Left lung (tissue), 10 donors: ENCODE measurements around the gene TSPAN9. TPM values are rescaled to one million over a fixed set of nuclear protein-coding genes. Genes with fewer than 3 reads are reported as not detected.

Experiments used
- ATAC-seq: fragments of 200-7000 bp; cut with Tn5 transposase; one replicate; pipeline ENCODE4 v1.9.1; 2020; ENCODE audit warnings: moderate library complexity
- DNase-seq, 4 donors: peaks; one replicate each; pipeline ENCODE4 v3.0.0-alpha.2; 2013 to 2020
- H3K27ac ChIP-seq, 2 donors: fragments of 200-600 bp; sonication (generic) in 1 of 2; one replicate each; pipeline versions ENCODE4 v1.5.0 to v1.8.0; 2020 to 2021
- H3K27me3 ChIP-seq, 2 donors: fragments of 200-600 bp; sonication (generic) in 1 of 2; one replicate each; pipeline versions ENCODE4 v1.5.0 to v1.8.0; 2020 to 2021
- H3K36me3 ChIP-seq, 2 donors: fragments of 200-600 bp; sonication (generic) in 1 of 2; one replicate each; pipeline versions ENCODE4 v1.5.0 to v1.8.0; 2020 to 2021
- H3K4me1 ChIP-seq, 2 donors: fragments of 200-600 bp; one replicate each; pipeline ENCODE4 v1.8.0; 2021
- H3K4me3 ChIP-seq, 2 donors: fragments of 200-600 bp; sonication (generic) in 1 of 2; one replicate each; pipeline versions ENCODE4 v1.5.0 to v1.8.0; 2020 to 2021; ENCODE audit warnings: mild to moderate bottlenecking in 1 of 2
- H3K9me3 ChIP-seq, 2 donors: fragments of 200-600 bp; sonication (generic) in 1 of 2; one replicate each; pipeline versions ENCODE4 v1.5.0 to v1.8.0; 2020 to 2021
- intact Hi-C, 2 donors: fragments of 100-400 bp; cut with DNase I; formaldehyde crosslinking; loops; one replicate each; pipeline versions ENCODE4 v1.11.2 to v1.14.2; 2022
- polyA plus RNA-seq, 6 donors: library from polyadenylated mRNA; unstranded; fragments of 120-200 nt; gene quantifications; one replicate each; pipeline ENCODE4 v1.2.1, GENCODE V29; 2013; ENCODE audit not compliant: insufficient read length in 6 of 6
- total RNA-seq, 2 donors: library from RNA; stranded (reverse); fragmentation: NEBNext Ultra II Directional; extraction: Animal tissue kit (Norgen Biotek cat#: 25700); gene quantifications; one replicate each; pipeline ENCODE4 v1.2.1, GENCODE V29; 2021
- TF ChIP-seq, protein P1 (sequence below), 2 donors: fragments of 200-600 bp; sonication (generic) in 1 of 2; IDR thresholded peaks; one replicate each; pipeline versions ENCODE4 v1.5.0 to v1.8.0; 2021; ENCODE audit warnings: antibody characterized with exemption in 2 of 2
- donor health status: DM: no; HTN: yes; CAD: no.
- donor health status: DM: no; HTN: no; CAD: no.

Gene TSPAN9
- total and polyA plus RNA-seq, 8 donors = 35.6 to 98.6 (median 81.3) TPM

DNA sequence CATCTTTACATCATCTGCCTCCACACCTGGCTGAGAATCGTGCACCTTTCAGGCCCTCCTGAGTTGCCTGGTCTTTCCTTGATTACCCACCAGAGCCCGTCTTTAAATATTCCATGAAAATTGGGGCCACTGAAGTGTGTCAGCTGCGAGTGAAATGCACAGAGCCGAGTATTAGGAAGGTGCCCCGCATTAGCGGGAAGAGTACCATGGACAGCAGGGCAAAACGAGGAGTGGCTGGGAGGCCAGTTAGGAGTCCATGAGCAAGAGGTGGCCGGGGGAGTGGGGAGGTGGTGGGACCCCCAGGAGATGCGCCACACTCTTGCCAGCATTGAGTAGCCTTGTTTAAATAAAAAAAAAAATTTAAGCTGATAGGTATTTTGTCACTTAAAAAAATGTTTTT lies 99.6 kb downstream of the TSPAN9 start:
- no peak for DNase-seq
- Histone ChIP-seq H3K9me3 (no peaks in the 10 kb centered on the region), H3K36me3 (no peaks in the 10 kb centered on the region), H3K4me1 (no peaks in the 10 kb centered on the region), H3K4me3 (no peak overlapping the region), H3K27me3 (no peaks in the 10 kb centered on the region), H3K27ac (no peak overlapping the region)
- TF ChIP-seq, protein P1, sequence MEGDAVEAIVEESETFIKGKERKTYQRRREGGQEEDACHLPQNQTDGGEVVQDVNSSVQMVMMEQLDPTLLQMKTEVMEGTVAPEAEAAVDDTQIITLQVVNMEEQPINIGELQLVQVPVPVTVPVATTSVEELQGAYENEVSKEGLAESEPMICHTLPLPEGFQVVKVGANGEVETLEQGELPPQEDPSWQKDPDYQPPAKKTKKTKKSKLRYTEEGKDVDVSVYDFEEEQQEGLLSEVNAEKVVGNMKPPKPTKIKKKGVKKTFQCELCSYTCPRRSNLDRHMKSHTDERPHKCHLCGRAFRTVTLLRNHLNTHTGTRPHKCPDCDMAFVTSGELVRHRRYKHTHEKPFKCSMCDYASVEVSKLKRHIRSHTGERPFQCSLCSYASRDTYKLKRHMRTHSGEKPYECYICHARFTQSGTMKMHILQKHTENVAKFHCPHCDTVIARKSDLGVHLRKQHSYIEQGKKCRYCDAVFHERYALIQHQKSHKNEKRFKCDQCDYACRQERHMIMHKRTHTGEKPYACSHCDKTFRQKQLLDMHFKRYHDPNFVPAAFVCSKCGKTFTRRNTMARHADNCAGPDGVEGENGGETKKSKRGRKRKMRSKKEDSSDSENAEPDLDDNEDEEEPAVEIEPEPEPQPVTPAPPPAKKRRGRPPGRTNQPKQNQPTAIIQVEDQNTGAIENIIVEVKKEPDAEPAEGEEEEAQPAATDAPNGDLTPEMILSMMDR (IDR thresholded peaks at IDR 0.05) = no peak
- intact Hi-C loops = no loop called here
- no peak for ATAC-seq

DNA sequence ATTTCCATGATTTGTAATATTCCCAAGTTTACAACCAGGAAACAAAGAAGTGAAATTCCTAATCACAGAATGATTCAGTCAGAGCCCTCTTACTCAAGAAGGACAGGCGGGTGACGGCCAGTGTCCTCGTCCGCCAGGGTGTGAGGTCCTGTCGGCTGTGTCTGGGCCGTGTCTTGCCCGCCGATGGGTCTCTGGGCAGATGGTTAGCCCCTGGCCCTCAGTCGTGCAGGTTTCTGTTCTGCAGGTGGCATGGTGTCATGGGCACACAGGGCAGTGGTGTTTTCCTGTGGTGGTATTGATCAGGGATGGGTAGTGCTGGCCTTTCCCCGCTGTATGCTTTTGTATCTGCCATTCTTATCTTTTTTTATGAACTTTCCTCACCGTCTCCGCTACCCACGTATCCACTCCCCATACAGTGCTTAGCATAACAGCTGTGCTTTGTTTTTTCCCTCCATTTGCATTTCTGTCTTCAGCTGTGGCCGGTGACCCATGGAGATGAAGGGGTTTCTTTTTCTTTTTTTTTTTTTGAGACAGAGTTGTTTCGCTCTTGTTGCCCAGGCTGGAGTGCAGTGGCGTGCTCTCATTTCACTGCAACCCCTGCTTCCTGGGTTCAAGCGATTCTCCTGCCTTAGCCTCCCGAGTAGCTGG lies 100.7 kb downstream of the TSPAN9 start:
- intact Hi-C loops = no loop called here
- Histone ChIP-seq H3K4me1 (no peaks in the 10 kb centered on the region), H3K27me3 (no peaks in the 10 kb centered on the region), H3K27ac (no peak overlapping the region), H3K4me3 (no peak overlapping the region), H3K36me3 (no peaks in the 10 kb centered on the region), H3K9me3 (no peaks in the 10 kb centered on the region)
- ATAC-seq = no peak
- TF ChIP-seq, protein P1 (IDR thresholded peaks at IDR 0.05) = no peak
- DNase-seq = no peak

DNA sequence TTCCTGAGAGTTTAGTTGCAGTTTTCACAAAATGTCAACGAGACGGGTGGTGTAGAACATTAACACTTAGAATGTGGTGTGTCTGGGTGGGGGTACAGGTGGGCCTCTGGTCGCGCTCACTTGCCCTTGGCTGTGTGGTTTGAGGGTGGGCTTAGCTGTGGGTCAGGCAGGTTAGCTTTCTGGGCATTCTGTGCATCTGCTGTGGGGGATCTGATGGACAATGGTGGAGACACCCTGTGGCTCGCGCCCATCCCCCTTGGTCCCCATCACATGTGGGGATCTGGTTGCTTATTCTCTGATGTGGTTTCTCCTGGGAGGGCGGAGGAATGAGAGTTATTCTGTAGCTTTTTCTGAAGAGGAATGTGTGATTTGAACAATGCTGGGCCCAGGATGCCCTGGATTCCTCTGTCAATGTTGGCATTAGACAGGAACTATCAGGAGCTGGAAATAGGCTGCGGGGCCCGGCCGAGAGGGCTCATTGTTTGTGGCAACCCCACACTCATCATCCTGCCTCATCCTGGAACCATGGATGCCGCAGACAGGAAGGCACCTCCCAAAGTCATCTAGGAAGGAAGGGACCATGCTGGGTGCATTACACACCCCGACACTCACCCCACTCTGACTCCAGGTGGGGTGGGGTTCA lies 101.6 kb downstream of the TSPAN9 start:
- intact Hi-C loops = no loop called here
- Histone ChIP-seq H3K27ac (no peak overlapping the region), H3K4me3 (no peak overlapping the region), H3K4me1 (no peaks in the 10 kb centered on the region), H3K36me3 (no peaks in the 10 kb centered on the region), H3K27me3 (no peaks in the 10 kb centered on the region), H3K9me3 (no peaks in the 10 kb centered on the region)
- TF ChIP-seq, protein P1 (IDR thresholded peaks at IDR 0.05) = no peak
- ATAC-seq (no peak), DNase-seq (no peak)

DNA sequence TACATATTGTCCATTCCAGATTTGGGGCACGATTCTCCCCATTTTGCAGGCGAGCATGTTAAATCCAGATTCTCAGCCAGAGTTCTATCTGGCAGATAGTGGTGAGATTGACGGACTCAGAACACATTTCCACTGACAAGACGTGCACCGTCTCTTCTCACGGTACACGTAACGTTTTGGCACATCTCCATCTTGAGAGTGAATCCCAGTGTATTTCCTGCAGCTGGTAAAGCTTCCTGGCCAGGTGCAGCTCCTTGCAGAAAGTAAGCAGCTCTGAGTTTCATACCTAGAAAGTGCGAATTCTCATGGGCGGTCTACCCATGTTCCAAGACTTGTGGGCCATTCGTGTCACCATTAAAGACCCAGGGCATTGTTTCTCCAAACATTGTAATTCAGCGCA lies 102.6 kb downstream of the TSPAN9 start:
- no peak overlapping the region for H3K27ac ChIP-seq
- no peaks in the 10 kb centered on the region for H3K9me3 ChIP-seq
- no peaks in the 10 kb centered on the region for H3K4me1 ChIP-seq
- H3K4me3 ChIP-seq = no peak overlapping the region
- H3K27me3 ChIP-seq = no peaks in the 10 kb centered on the region
- no peak for DNase-seq
- no peak for ATAC-seq
- TF ChIP-seq, protein P1 (IDR thresholded peaks at IDR 0.05) = no peak
- H3K36me3 ChIP-seq = no peaks in the 10 kb centered on the region
- intact Hi-C loops = no loop called here

DNA sequence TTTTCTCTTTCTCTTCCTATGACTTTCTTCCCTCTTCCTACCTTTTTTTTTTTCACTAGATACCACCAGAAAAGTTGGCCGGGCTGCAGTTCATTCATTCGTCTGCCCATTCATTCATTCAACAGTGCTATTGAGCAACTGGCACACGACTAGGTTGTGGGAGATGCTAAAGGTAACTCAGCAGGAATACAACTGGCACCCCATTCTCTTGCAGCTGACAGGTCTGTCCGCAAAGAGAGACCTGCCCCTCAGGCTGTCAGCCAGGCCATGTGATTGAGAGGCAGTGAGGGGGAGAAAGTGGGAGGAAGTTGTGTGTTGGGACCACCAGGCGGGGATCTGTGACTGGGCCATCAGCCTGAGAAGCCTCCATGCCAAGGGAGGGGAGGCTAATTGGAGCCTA lies 105.2 kb downstream of the TSPAN9 start:
- ATAC-seq (no peak), DNase-seq (no peak)
- Histone ChIP-seq H3K4me3 (no peak overlapping the region), H3K27ac (no peak overlapping the region), H3K36me3 (no peaks in the 10 kb centered on the region), H3K9me3 (no peaks in the 10 kb centered on the region), H3K27me3 (no peaks in the 10 kb centered on the region), H3K4me1 (peaks cover 0 to 7% of the 10 kb centered on the region in 2 donors)
- intact Hi-C loops = no loop called here
- TF ChIP-seq, protein P1 (IDR thresholded peaks at IDR 0.05) = no peak
